Measurements from ENCODE around the gene MAPKAPK2.
"Not testable (repeated sequence)": the region's sequence is repeated elsewhere in the genome, so short reads cannot be mapped to it uniquely, and the experiment has no call there.

MAPKAPK2 gene

GRCh38 chr1:206766251-206766856 is 81.6 kb downstream of the MAPKAPK2 start:
- H3K4me3 Mint-ChIP-seq = peak overlapping the region; percentile 33
- peaks cover 22% of the 10 kb centered on the region for H3K36me3 Mint-ChIP-seq
- H3K9me3 Mint-ChIP-seq = no peaks in the 10 kb centered on the region
- ATAC-seq (peak; percentile 86), DNase-seq (ENCODE audit: low spot score in 2 of 2) (peak; percentile 57 to 91)
- peak overlapping the region; percentile 2 for H3K27ac Mint-ChIP-seq
- peaks cover 72% of the 10 kb centered on the region for H3K4me1 Mint-ChIP-seq

- Mint-ChIP-seq H3K4me3 (peak overlapping the region; percentile 55), H3K36me3 (peaks cover 22% of the 10 kb centered on the region), H3K27ac (no peak overlapping the region), H3K9me3 (no peaks in the 10 kb centered on the region), H3K4me1 (peaks cover 81% of the 10 kb centered on the region)
- no peak for DNase-seq (ENCODE audit: low spot score in 2 of 2)
- ATAC-seq = peak; percentile 19
Observed at GRCh38 chr1:206768472-206769303, 84.0 kb downstream of the MAPKAPK2 start.

- no peaks in the 10 kb centered on the region for H3K9me3 Mint-ChIP-seq
- peak overlapping the region; percentile 55 for H3K4me3 Mint-ChIP-seq
- ATAC-seq (peak; percentile 90), DNase-seq (ENCODE audit: low spot score in 2 of 2) (peak; percentile 52 to 83)
- H3K4me1 Mint-ChIP-seq = peaks cover 83% of the 10 kb centered on the region
- peaks cover 22% of the 10 kb centered on the region for H3K36me3 Mint-ChIP-seq
- no peak overlapping the region for H3K27ac Mint-ChIP-seq
Observed at GRCh38 chr1:206769304-206769731, 84.6 kb downstream of the MAPKAPK2 start.

DNA sequence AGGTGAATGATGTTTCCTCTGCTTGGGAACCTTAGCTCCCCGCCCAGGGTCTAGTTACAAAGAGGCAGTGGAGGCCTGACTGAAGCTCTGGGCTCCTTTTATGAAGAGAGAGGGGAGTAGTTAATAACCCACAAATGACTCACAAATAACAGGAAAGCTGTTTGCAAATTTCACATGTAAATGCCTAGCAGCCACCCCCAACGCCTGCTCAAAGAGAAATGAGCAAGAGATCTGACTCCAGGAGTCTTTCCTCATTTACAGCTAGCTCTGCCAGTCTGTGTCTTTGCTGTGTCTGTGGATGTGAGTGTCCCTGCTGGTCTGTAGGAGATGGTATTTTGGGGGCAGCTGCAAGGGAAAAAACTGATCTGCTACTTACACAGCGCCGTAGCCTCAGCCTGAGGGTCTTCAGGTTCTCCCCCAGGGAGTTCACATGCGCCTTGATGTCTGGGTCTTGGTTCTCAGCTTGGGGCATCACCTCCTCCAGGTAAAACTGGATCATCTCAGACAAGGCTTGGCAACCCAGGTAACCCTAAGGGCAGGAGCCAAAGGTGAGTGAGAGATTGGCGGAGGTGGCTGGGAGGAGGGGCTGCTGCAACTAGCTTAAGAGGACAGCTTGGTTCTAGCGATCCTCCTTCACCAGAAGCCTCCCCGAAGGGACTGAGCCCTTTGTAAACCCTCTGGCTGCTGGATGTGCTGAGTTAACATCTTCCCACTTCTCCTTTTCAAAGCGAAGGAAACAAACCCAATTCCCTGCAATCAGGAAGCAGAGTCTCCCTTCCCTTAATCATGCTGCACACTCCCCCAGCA is 86.0 kb downstream of the MAPKAPK2 start, which contains the start of gene IL19:
IL19 (plus strand) TSS at position 243 of the 807 bp plus-strand sequence. CDS start 65,890 bp downstream, outside the sequence.
- Mint-ChIP-seq H3K4me3 (peak within 1 kb of the TSS; percentile 55), H3K36me3 (peaks cover 22% of the 10 kb centered on the region), H3K4me1 (peaks cover 85% of the 10 kb centered on the region), H3K9me3 (no peaks in the 10 kb centered on the region), H3K27ac (no peak within 1 kb of the TSS)
- no peak for ATAC-seq
- no peak for DNase-seq (ENCODE audit: low spot score in 2 of 2)

DNA sequence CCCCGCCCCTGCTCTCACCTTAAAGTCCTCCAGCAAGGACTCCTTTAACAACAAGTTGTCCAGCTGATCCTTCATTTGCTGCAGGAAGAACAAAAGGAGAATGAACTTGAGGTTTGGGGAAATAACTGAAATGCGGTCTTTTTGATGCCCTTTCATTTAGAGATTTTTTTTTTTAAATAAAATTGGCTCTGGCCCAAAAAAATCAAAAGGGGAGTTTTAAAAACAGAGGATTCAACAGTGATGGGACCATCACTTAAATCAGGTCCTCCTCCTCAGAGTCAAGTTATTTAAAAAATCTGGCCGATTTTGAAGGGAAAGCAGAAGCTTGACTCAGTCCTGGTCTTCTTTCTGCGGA is 86.6 kb downstream of the MAPKAPK2 start:
- H3K4me1 Mint-ChIP-seq = peaks cover 79% of the 10 kb centered on the region
- H3K27ac Mint-ChIP-seq = no peak overlapping the region
- ATAC-seq (no peak), DNase-seq (ENCODE audit: low spot score in 2 of 2) (no peak)
- peak overlapping the region; percentile 55 for H3K4me3 Mint-ChIP-seq
- peaks cover 19% of the 10 kb centered on the region for H3K36me3 Mint-ChIP-seq
- H3K9me3 Mint-ChIP-seq = no peaks in the 10 kb centered on the region

DNA sequence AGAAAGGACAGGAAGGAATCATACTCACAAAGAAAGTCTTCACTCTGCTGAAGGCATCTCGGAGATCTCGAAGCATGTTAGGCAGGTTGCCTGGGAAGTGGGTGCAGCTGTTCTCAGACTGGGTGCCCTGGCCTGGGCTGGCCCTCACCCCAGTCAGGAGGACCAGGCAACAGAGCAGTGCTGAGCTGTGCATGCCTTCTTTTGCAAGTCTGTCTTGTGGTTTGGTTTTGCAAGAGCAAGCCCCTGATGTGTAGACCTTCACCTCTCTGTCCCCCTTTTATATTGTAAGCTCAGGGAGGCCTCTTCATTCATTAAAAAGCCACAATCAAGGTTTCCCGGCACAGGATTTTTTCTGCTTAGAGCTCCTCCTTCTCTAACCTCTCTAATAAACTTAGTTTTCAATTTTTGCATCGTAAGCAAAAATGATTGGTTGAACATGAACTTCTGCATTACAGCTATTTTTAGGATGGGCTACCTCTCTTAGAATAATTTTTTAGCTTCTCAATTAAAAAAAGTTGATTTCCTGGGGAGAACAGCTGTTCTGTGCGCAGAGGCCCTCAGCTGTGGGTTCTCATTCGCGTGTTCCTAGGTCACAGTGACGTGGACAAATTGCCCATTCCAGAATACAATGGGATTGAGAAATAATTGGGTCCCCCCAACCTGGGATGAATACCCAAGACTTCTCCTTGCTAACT is 87.7 kb downstream of the MAPKAPK2 start, which contains the start of gene IL10:
IL10 (minus strand) TSS at position 252 of the 695 bp plus-strand sequence; CDS start at position 193, 59 bp downstream.
- Mint-ChIP-seq H3K9me3 (no peaks in the 10 kb centered on the region), H3K4me3 (peak within 1 kb of the TSS; percentile 55), H3K36me3 (peaks cover 17% of the 10 kb centered on the region), H3K4me1 (peaks cover 68% of the 10 kb centered on the region), H3K27ac (peak within 1 kb of the TSS; percentile 60)
- DNase-seq (ENCODE audit: low spot score in 2 of 2) (no peak), ATAC-seq (no peak)

GRCh38 chr1:206774093-206774492 is 89.4 kb downstream of the MAPKAPK2 start:
- Mint-ChIP-seq H3K4me3 (no peak overlapping the region), H3K9me3 (no peaks in the 10 kb centered on the region), H3K4me1 (peaks cover 54% of the 10 kb centered on the region), H3K27ac (no peak overlapping the region), H3K36me3 (peaks cover 10% of the 10 kb centered on the region)
- no peak for DNase-seq (ENCODE audit: low spot score in 2 of 2)
- no peak for ATAC-seq

DNA sequence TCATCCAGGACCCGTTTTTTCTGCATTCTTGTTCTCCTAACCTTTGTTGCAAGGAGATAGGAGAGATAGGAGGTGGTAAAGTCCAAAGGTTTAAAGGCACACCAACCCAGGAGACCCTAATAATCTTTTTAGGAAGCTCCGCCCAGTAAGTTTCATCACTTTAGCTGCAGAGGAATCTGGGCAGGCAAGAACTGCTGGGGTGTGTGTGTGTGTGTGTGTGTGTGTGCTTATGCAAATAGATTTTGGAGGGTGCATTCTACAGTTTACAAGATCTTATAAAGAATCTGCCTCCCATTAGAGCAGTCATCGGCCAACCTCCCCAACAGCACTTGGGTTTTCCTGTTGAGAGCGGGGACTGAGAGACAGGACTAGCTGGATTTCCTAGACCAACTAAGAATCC is 91.5 kb downstream of the MAPKAPK2 start:
- DNase-seq (ENCODE audit: low spot score in 2 of 2) (no peak), ATAC-seq (no peak)
- Mint-ChIP-seq H3K27ac (no peak overlapping the region), H3K9me3 (no peaks in the 10 kb centered on the region), H3K4me1 (peaks cover 33% of the 10 kb centered on the region), H3K36me3 (no peaks in the 10 kb centered on the region), H3K4me3 (no peak overlapping the region)

DNA sequence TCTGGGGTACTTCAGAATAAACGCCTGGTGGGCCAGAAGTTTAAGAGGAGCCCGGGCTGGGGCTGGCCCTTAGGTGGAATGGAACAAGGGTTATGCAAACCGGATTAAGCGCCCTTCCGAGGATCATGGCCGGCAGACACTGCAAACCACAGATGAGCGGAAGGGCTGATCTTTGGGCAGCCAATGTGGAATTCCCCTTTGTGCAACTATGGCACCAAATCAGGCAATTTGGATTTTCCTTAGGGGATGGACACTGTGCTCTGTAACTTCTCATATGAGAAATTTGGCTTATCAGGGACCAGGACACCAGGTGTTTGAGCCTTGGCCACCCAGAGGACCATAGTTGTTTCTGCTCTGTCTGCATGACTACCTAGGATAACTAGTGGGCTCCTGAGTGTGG is 93.3 kb downstream of the MAPKAPK2 start:
- ATAC-seq (no peak), DNase-seq (ENCODE audit: low spot score in 2 of 2) (no peak)
- no peaks in the 10 kb centered on the region for H3K9me3 Mint-ChIP-seq
- H3K4me1 Mint-ChIP-seq = peaks cover 32% of the 10 kb centered on the region
- H3K27ac Mint-ChIP-seq = no peak overlapping the region
- H3K36me3 Mint-ChIP-seq = no peaks in the 10 kb centered on the region
- H3K4me3 Mint-ChIP-seq = no peak overlapping the region

DNA sequence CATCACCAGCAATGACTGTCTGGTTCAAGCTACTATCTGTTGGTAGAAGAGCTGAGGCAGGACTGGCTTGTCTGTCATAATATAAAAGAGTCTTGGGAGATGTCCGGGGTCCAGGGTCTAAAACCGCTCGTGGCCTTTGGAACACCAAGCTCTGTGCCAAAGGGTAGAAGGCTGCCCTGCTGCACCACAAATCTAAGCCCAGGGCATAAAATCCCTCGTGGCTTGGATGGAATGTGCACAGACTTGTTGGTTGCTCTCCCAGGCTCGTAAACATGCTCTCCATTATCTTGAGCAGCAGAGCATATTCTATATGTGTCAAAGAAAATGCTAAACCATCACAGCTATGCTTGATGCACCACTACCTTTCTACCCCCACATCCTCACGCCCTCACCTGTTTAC is 94.2 kb downstream of the MAPKAPK2 start:
- ATAC-seq; H3K36me3 Mint-ChIP-seq; H3K27ac Mint-ChIP-seq; DNase-seq (ENCODE audit: low spot score in 2 of 2); H3K9me3 Mint-ChIP-seq; H3K4me3 Mint-ChIP-seq: not testable (repeated sequence)
- peaks cover 33% of the 10 kb centered on the region for H3K4me1 Mint-ChIP-seq

GRCh38 chr1:206779638-206780037 is 94.9 kb downstream of the MAPKAPK2 start:
- no peak overlapping the region for H3K4me3 Mint-ChIP-seq
- ATAC-seq (no peak), DNase-seq (ENCODE audit: low spot score in 2 of 2) (no peak)
- H3K36me3 Mint-ChIP-seq = peaks cover 7% of the 10 kb centered on the region
- H3K4me1 Mint-ChIP-seq = peaks cover 33% of the 10 kb centered on the region
- no peak overlapping the region for H3K27ac Mint-ChIP-seq
- H3K9me3 Mint-ChIP-seq = no peaks in the 10 kb centered on the region

- H3K4me1 Mint-ChIP-seq = peaks cover 59% of the 10 kb centered on the region
- H3K9me3 Mint-ChIP-seq = no peaks in the 10 kb centered on the region
- H3K27ac Mint-ChIP-seq = no peak overlapping the region
- H3K4me3 Mint-ChIP-seq = peak overlapping the region; percentile 5
- no peak for DNase-seq (ENCODE audit: low spot score in 2 of 2)
- peak; percentile 33 for ATAC-seq
- peaks cover 22% of the 10 kb centered on the region for H3K36me3 Mint-ChIP-seq
Observed at GRCh38 chr1:206782448-206782847, 97.7 kb downstream of the MAPKAPK2 start.

GRCh38 chr1:206783506-206783905 is 98.8 kb downstream of the MAPKAPK2 start:
- Mint-ChIP-seq H3K36me3 (peaks cover 22% of the 10 kb centered on the region), H3K4me3 (no peak overlapping the region), H3K4me1 (peaks cover 68% of the 10 kb centered on the region), H3K27ac (no peak overlapping the region), H3K9me3 (no peaks in the 10 kb centered on the region)
- DNase-seq (ENCODE audit: low spot score in 2 of 2) (no peak), ATAC-seq (no peak)

Measured in stimulated activated effector memory CD8-positive, alpha-beta T cell treated with anti-CD3 and anti-CD28 coated beads, Interleukin-12 subunit alpha, Interleukin-12 subunit beta, amount 100 ng/mL, for 72 hours (primary cell).